Fibroblast of lung (primary cell): ENCODE results near the gene LMAN2. TPM values are rescaled to one million over a fixed set of nuclear protein-coding genes. Genes with fewer than 3 reads are reported as not detected.

ENCODE experiments used
- DNase-seq, 2 donors: peaks; one replicate each; pipeline versions ENCODE4 v3.0.0 to v3.0.0-alpha.2; 2010; ENCODE audit warnings: low read depth in 2 of 2
- H2AFZ ChIP-seq: 2 replicates; pipeline ENCODE4 v1.5.1; 2012; ENCODE audit warnings: low read length, control low read depth, inconsistent platforms
- H3K27ac ChIP-seq: 2 replicates; pipeline ENCODE4 v1.5.1; 2011; ENCODE audit warnings: low read length, control low read depth; ENCODE audit not compliant: insufficient read depth
- H3K27me3 ChIP-seq: 2 replicates; pipeline ENCODE4 v1.5.1; 2011; ENCODE audit warnings: mild to moderate bottlenecking, low read length; ENCODE audit not compliant: control insufficient read depth, insufficient read depth
- H3K36me3 ChIP-seq: 2 replicates; pipeline ENCODE4 v1.5.1; 2011; ENCODE audit warnings: low read length; ENCODE audit not compliant: control insufficient read depth, insufficient read depth
- H3K4me1 ChIP-seq: 2 replicates; pipeline ENCODE4 v1.5.1; 2011; ENCODE audit warnings: low read length; ENCODE audit not compliant: control insufficient read depth, insufficient read depth; ENCODE audit errors: extremely low read depth
- H3K4me2 ChIP-seq: 2 replicates; pipeline ENCODE4 v1.5.1; 2011; ENCODE audit warnings: low read length, control low read depth; ENCODE audit not compliant: insufficient read depth; ENCODE audit errors: extremely low read depth
- H3K4me3 ChIP-seq, 4 experiments: fragments of 200-600 bp in 1 of 4; sonication (generic) in 1 of 4; replicated peaks in 1 of 4; 2 replicates each; pipeline ENCODE4 v1.5.1; 2011 to 2016; ENCODE audit warnings: low read length in 4 of 4, low read depth in 3 of 4, mild to moderate bottlenecking in 3 of 4, control low read depth in 2 of 4, inconsistent platforms in 1 of 4, mixed read lengths in 1 of 4; ENCODE audit not compliant: insufficient read depth in 1 of 4; ENCODE audit errors: control extremely low read depth in 1 of 4
- H3K79me2 ChIP-seq: 2 replicates; pipeline ENCODE4 v1.5.1; 2012; ENCODE audit warnings: mild to moderate bottlenecking, low read length, inconsistent platforms; ENCODE audit not compliant: control insufficient read depth, insufficient read depth
- H3K9ac ChIP-seq: 2 replicates; pipeline ENCODE4 v1.5.1; 2011; ENCODE audit warnings: mild to moderate bottlenecking, low read length, control low read depth; ENCODE audit not compliant: insufficient read depth
- H3K9me3 ChIP-seq: 2 replicates; pipeline ENCODE4 v1.5.1; 2012; ENCODE audit warnings: low read depth, low read length; ENCODE audit not compliant: control insufficient read depth, insufficient read depth
- H4K20me1 ChIP-seq: 2 replicates; pipeline ENCODE4 v1.5.1; 2011; ENCODE audit warnings: low read length; ENCODE audit not compliant: control insufficient read depth, insufficient read depth; ENCODE audit errors: extremely low read depth
- CTCF ChIP-seq, 2 donors: IDR thresholded peaks in 1 of 2; conservative IDR thresholded peaks in 1 of 2; 1 replicate in 1 of 2; 2 replicates in 1 of 2; pipeline ENCODE4 v1.5.1; 2011 to 2012; ENCODE audit warnings: low read length in 2 of 2, control low read depth in 1 of 2, inconsistent platforms in 1 of 2, low read depth in 1 of 2, mild to moderate bottlenecking in 1 of 2
- EZH2 ChIP-seq: IDR thresholded peaks from 2 replicates; pipeline ENCODE4 v1.5.1; 2012; ENCODE audit warnings: low read length, control low read depth, mild to moderate bottlenecking; ENCODE audit errors: missing control alignments
- polyA plus RNA-seq, 2 donors: library from polyadenylated mRNA; depleted of rRNA in 1 of 2; stranded (reverse) in 1 of 2; unstranded in 1 of 2; fragments of >200 nt; gene quantifications; 2 replicates each; pipeline ENCODE4 v1.2.1, GENCODE V29; 2011 to 2012; ENCODE audit warnings: missing spikeins in 1 of 2
- total RNA-seq: library from RNA; depleted of rRNA; stranded (reverse); fragments of >200 nt; gene quantifications from 2 replicates; pipeline ENCODE4 v1.2.1, GENCODE V29; 2014

LMAN2 gene
- total and polyA plus RNA-seq, 2 donors (not counting 1 experiment from before 2014, with no cell fraction given): 145 to 396 TPM

GRCh38 chr5:177371120-177372033, 19.9 kb upstream of the LMAN2 start:
- no peak for TF ChIP-seq EZH2
- peak in 1 of 2 donors; percentile 4 for TF ChIP-seq CTCF (conservative IDR thresholded peaks at IDR 0.05 in 1 of 2, IDR thresholded peaks at IDR 0.05 in 1 of 2; ENCODE audit: low read depth in 1 of 2, low read length in 2 of 2)
- Histone ChIP-seq H3K4me2 (peak overlapping the region; percentile 69), H3K4me1 (peaks cover 2% of the 10 kb centered on the region), H3K27me3 (no peaks in the 10 kb centered on the region), H2AFZ (peak overlapping the region; percentile 67), H3K9me3 (no peaks in the 10 kb centered on the region), H3K79me2 (no peaks in the 10 kb centered on the region), H4K20me1 (no peaks in the 10 kb centered on the region), H3K4me3 (peak overlapping the region; percentile 17 to 63 (median 52)), H3K36me3 (no peaks in the 10 kb centered on the region), H3K9ac (peak overlapping the region; percentile 51), H3K27ac (no peak overlapping the region)
- DNase-seq: no peak

DNA sequence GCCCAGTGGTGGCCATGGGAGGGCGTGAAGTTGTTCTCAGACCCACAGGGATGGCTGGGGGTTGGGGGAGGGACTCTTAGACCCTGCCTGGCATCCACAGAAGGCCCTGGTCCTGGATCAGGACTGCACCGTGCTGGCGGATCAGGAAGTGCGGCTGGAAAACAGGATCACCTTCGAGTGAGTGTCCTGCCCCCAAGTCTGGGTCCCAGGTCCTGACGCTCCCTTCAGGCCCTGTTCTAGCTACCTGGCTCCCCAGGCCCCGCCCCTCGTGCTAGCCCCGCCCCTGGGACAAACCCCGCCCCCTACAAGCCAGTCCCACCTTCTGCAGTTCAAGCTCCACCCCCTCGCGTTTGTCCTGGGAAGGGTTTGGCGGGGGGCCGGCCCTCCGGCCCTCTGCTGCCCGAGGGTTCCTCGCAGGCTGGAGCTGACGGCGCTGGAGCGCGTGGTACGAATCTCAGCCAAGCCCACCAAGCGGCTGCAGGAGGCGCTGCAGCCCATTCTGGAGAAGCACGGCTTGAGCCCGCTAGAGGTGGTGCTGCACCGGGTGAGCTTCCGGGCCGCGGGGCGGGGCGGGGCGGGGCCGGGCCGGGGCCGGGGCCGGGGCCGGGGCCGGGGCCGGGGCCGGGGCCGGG, 19.1 kb upstream of the LMAN2 start:
- no peak overlapping the region for H2AFZ ChIP-seq
- DNase-seq: peak; percentile 85 to 86
- no peaks in the 10 kb centered on the region for H3K79me2 ChIP-seq
- H3K4me3 ChIP-seq: peak overlapping the region in 2 of 4 experiments; percentile 54 to 63
- H3K4me2 ChIP-seq: peak overlapping the region; percentile 32
- H3K4me1 ChIP-seq: peaks cover 5% of the 10 kb centered on the region
- H4K20me1 ChIP-seq: no peaks in the 10 kb centered on the region
- no peak overlapping the region for H3K9ac ChIP-seq
- TF ChIP-seq CTCF (conservative IDR thresholded peaks at IDR 0.05 in 1 of 2, IDR thresholded peaks at IDR 0.05 in 1 of 2; ENCODE audit: low read depth in 1 of 2, low read length in 2 of 2): peak; percentile 37 to 53
- TF ChIP-seq EZH2: no peak
- H3K27ac ChIP-seq: no peak overlapping the region
- no peaks in the 10 kb centered on the region for H3K36me3 ChIP-seq
- H3K9me3 ChIP-seq: no peaks in the 10 kb centered on the region
- H3K27me3 ChIP-seq: no peaks in the 10 kb centered on the region
